Subcutaneous adipose tissue (tissue), 4 donors: ENCODE measurements around the gene WWOX. TPM values are rescaled to one million over a fixed set of nuclear protein-coding genes. Genes with fewer than 3 reads are reported as not detected.

ENCODE experiments used
- total RNA-seq, 4 donors: library from RNA; depleted of rRNA; stranded (reverse); fragments of >200 nt; gene quantifications; one replicate each; pipeline ENCODE4 v1.1.0, GENCODE V29; 2016
- TF ChIP-seq, protein P1 (sequence below): fragments of 450-650 bp; IDR thresholded peaks from one replicate; pipeline ENCODE4 v1.5.1; 2016; ENCODE audit warnings: low read depth, mild to moderate bottlenecking, control low read depth, antibody characterized with exemption, moderate library complexity

Gene WWOX
- total RNA-seq, 4 donors from 2014 or later = 31.4 to 67.8 (median 46.0) TPM

DNA sequence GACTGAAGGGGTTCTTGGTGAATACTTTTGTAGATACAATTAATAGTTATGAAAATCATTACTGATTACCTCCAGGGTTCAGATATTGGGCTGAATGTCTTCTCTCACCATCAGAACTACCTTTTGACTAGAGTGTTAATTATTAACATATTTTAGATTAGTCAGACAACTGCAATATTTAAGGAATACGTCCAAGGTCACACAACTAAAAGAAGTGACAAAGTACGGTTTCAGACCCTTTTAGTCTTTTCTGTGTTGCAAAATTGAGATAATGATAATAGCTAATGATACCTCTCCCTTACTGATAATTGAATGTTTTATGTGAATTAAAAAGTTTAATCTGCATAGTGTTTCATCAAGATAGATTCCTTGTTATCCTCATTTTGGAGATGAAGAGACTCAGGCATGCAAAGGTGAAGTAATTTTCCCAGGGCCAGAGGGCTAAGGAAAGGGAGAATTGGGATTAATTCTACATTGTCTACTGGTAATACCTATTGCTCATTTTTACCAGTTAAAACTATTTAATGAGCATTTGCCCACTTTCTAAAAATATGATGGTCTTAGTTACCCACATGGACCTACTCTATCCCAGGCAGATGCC, 107.3 kb downstream of the WWOX start:
- TF ChIP-seq, protein P1, sequence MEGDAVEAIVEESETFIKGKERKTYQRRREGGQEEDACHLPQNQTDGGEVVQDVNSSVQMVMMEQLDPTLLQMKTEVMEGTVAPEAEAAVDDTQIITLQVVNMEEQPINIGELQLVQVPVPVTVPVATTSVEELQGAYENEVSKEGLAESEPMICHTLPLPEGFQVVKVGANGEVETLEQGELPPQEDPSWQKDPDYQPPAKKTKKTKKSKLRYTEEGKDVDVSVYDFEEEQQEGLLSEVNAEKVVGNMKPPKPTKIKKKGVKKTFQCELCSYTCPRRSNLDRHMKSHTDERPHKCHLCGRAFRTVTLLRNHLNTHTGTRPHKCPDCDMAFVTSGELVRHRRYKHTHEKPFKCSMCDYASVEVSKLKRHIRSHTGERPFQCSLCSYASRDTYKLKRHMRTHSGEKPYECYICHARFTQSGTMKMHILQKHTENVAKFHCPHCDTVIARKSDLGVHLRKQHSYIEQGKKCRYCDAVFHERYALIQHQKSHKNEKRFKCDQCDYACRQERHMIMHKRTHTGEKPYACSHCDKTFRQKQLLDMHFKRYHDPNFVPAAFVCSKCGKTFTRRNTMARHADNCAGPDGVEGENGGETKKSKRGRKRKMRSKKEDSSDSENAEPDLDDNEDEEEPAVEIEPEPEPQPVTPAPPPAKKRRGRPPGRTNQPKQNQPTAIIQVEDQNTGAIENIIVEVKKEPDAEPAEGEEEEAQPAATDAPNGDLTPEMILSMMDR = no peak

DNA sequence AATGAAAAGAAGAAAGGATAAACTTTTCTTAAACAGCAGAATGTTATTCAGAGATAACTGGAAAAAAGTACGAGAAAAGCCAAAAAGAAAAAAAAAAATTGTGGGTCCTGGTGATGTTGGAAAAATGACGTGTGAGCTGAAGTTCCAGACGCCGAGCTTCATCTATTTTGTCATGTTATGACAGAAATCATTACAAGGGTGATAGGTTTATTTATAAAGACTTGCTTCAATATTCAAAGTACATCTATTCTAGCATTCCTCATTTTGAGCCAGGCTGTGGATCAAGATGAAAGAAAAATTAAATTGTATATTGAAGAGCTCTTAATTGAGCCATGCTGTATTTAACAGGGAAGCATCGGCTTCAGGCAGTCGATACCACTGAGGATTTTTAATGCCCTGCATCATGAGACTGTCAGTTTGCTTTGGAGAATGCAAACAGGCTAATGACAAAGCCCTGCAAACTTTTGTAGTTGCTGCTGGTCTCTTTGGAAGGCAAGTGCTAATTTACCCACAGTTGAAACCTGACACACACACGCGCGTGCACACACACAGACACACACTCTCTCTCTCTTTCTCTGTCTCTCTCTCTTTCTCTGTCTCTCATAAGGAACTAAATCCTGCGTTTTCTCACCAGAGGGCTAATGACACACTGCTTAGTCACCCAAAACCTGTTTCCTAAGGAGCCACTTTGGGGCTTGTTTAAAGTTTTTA, 110.7 kb downstream of the WWOX start:
- TF ChIP-seq, protein P1 = no peak

DNA sequence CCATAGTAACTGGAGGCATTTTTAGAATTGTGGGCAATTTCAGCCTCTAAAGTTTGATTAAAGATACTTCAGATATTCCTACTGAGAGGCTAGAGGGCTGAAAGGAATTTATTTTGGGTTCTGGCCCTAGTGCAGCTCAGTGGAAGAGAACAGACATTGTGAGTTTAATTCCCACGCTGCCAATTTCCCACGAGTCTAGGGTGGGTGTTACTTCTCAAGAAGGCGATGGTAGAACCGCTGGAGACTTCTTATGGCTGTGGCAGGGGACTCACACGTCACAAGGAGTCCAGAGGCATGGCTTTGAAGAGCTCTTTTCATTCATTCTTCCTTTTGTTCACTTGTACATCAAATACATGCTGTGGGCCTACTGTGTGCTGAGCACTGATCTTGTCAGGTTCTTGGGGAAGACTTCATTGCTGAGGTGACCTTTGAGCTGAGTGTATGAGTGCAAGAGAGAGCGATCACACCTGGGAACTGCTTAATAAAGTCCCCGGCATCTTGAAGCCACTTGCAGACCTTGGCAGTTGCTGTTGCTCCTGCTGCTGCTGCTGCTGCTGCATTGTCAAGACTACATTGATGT, 111.7 kb downstream of the WWOX start:
- TF ChIP-seq, protein P1 = no peak

DNA sequence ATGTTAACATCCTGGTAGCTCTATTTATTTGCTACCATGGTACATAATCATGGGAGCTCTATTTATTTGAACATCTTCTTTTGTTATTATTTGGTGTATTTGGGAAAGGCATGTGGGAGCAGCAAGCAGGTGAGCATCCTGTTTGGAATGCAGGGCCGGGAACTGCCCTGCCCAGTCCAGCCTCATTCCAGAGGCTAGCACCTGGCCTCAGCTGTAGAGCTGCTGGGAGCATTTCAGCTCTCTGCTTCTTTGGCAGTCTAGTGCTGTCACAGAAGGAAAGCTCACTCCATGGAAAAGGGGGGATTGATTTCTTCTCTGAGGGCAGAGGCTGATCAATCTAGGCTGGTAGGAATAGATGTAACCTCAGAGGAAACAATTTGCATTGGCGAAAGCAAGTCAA, 112.5 kb downstream of the WWOX start:
- TF ChIP-seq, protein P1 = no peak

DNA sequence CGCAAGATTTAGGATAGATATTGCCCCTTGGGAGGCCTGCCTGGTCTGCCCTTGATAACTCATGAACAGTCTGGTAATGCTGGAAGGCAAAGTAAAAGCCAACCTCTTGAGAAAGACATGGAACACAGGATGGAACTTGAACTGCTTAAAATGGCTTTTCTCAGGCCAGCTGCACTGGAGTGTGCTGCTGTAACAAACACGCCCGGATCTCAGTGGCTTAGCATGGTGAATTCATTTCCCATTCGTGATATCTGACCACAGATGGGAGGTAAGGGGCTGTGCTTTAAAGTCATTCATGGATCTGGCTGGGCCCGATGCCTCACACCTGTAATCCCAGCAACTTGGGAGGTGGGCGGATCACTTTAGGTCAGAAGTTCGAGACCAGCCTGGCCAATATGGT, 113.2 kb downstream of the WWOX start:
- TF ChIP-seq, protein P1 = no peak

DNA sequence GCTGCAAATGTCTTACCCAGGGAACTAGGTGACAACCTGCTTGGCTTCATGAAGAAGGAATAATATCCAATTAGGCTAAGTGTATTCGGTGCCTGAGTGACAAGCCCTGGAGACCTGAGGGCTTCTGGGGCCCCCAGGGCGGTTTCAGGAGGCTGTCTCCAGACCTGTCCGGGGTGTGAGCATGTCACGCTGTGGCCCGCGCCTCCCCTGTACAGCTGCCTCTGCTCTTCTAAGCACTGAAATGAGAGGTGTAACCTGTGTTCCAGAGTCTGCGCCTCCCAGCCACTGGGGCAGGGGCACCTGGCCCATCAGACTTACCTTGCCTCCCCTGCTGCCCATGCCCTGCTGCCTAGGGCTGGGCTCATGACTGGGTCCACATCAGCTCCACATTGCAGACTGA, 114.3 kb downstream of the WWOX start:
- TF ChIP-seq, protein P1 = no peak

DNA sequence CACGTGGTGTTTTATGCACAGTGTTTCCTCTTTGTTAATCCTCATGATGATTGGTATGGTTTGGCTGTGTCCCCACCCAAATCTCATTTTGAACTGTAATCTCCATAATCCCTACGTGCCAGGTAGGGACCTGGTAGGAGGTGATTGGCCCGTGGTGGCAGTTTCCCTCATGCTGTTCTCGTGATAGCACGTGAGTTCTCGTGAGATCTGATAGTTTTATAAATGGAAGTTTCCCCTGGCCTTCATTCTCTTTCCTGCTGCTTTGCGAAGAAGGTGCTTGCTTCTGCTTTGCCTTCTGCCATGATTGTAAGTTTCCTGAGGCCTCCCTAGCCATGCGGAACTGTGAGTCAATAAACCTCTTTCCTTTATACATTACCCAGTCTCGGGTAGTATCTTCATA, 115.8 kb downstream of the WWOX start:
- TF ChIP-seq, protein P1 = no peak
